Activated naive CD8-positive, alpha-beta T cell treated with anti-CD3 and anti-CD28 coated beads, Interleukin-2, amount 50 U/mL, for 16 hours (primary cell): ENCODE results near the gene MORN2.
A peak's percentile ranks its signal among the peaks of the same experiment; 100 is the strongest.
"Not testable (repeated sequence)": the region's sequence is repeated elsewhere in the genome, so short reads cannot be mapped to it uniquely, and the experiment has no call there.

ENCODE experiments used
- DNase-seq: peaks from one replicate; pipeline ENCODE4 v3.0.0-alpha.2; 2020; ENCODE audit warnings: low read depth, low spot score

MORN2 gene

DNA sequence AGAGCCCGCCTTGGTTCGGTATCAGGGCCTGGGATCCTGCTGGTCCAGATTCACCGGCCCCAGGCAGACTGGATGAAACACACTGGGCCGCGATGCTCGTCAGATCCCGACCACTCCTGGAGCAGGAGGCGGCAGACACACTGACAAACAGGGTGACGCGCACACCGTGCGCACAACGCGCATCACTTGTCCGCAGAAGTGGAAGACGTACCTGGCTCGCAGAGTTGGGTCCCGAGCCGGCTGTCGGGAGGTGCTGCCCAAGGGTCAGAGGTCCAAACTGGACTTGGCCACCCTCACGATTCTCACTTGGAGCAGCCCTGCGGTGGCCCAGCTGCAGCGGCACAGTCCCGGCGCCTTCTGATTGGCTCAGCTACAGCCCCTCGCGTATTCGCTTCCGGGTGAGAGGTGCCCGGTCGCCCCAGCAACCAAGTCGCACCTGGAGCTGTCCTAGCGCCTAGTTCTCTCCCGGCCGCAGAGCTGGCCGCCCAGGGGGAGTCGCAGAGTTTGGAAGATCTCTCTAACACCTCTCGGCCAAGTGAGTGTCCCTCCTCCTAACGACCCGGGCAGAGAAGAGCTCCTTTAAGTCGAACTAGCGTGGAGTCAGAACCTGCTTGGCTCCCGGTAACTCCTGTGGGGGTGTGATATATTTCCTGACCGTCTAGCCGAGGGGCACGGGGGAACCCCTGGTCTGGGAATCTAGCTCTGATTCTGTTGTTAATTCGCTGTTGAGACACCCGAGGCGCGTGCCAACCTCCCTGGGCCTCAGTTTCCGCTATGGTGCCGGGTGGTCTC, at the start of gene MORN2, which contains the start of gene DHX57:
Gene MORN2, plus strand, starts transcription at position 401 of the 792 bp plus-strand sequence.
Gene DHX57, minus strand, starts transcription at position 359 of the 792 bp plus-strand sequence. CDS start 7,529 bp downstream, outside the sequence.
- DNase-seq = peak; percentile 43

GRCh38 chr2:38827539-38828145, 48.1 kb upstream of the MORN2 start:
- not testable (repeated sequence) for DNase-seq

- DNase-seq = no peak
Observed at GRCh38 chr2:38828460-38828859, 47.3 kb upstream of the MORN2 start.

DNA sequence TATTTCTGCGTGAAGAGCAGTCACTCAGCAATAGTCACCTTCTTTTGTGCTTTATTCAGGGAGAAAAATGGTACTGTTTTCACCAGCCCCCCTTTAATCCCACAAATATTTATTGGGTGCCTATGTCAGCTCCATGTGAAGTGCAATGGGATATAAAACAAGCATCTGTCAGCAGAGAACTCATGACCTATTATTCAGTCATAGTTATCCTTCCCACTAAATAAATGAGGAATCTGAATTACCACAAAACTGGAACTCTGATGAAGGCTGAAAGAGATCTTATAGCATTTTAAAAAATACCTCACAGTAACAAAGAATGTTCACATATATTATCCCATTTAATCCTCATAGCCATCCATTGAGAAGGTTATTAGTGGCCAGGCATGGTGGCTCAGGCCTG, 45.8 kb upstream of the MORN2 start:
- no peak for DNase-seq

DNA sequence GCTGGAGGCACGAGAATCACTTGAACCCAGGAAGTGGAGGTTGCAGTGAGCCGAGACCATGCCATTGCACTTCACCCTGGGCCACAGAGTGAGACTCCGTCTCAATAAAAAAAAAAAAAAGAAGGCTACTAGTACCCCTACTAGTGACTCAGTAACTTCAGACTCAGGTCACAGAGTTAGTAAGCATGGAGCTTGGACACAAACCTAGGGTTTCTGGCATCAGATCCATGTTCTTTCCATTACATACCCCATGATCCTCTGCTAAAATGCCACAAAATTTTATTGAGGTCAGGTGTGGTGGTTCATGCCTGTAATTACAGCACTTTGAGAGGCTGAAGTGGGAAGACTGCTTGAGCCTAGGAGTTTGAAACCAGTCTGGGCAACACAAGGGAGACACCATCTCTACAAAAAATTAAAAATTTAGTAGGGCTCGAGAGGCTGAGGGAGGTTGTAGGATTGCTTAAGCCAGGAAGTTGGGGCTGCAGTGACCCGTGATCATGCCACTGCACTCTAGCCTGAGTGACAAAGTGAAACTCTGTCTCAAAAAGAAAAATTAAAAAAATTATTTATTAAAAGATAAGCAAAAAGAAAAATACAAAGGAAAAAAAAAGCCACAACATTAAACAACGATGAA, 45.1 kb upstream of the MORN2 start:
- DNase-seq = no peak

DNA sequence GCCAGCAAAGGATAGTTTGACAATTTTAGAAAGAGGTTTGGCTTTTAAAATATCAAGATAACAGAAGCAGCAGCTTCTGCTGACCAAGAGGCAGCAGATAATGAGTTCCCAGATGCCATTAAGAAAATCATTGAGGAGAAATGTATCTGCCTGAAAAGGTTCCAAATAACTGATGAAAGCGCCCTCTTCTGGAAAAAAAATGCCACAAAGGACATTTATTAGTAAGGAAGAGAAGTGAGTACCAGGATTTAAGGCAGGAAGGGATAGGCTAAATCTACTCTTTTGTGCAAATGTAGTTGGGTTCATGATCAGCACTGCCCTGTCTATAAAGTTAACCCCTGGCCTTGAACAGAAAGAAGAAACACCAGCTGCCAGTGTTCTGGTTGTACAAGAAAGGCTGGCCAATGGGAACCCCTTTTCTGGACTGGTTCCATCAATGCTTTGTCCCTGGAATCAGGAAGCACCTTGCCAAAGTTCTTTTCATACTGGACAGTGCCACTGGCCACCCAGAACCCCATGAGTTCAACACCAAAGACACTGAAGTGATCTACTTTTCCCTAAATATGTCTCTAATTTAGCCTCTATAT, 40.7 kb upstream of the MORN2 start:
- no peak for DNase-seq

GRCh38 chr2:38835990-38836389, 39.8 kb upstream of the MORN2 start:
- DNase-seq = no peak

- DNase-seq = no peak
Observed at GRCh38 chr2:38836791-38837190, 39.0 kb upstream of the MORN2 start.

- DNase-seq = no peak
Observed at GRCh38 chr2:38850045-38850444, 25.7 kb upstream of the MORN2 start.

GRCh38 chr2:38856165-38856564, 19.6 kb upstream of the MORN2 start:
- no peak for DNase-seq

DNA sequence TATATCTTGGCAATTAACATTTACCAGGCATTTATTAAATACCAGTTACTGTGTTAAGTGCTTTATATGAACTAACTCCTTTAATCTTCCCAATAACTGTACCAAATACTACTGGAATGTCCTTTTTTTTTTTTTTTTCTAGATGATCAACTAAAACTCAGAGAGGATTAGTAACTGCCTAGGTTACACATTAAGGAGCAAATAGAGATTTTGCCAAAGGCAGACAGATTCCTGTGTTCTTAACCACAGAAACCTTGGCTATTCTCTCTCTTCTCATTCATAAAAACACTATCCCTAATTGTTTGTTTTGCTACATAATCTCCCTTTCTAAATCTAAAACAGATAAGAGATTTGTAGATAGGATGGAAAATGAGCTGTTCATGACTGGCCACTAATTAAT, 13.3 kb upstream of the MORN2 start:
- DNase-seq = no peak

DNA sequence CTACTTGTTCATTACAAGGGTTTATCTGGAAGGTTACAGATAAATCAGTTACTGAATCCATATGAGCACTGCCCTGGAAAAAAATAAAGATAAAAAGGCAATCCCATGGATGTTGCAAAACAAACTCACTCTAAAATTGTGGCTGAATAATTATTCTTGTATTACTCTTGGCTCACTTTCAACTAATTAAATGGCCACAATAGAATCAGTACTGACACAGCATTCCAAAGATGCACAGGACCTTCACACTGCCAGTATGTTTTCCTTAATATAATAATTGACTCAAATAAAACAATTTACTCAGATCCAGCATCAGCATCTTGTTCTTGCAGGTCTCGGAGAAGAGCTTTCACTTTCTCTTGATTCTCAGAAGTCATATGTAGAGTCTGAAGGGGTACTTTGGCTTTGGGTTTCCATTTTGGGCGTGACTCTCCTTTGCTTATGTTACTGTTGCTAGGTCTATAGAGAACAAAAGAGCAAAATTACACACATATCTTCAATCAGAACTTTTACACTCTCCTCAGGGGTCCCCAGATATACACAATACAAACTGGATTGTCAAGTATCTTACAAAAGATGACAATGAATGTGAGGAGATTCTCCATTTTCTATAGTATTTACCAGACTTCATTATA, 12.6 kb upstream of the MORN2 start:
- no peak for DNase-seq

DNA sequence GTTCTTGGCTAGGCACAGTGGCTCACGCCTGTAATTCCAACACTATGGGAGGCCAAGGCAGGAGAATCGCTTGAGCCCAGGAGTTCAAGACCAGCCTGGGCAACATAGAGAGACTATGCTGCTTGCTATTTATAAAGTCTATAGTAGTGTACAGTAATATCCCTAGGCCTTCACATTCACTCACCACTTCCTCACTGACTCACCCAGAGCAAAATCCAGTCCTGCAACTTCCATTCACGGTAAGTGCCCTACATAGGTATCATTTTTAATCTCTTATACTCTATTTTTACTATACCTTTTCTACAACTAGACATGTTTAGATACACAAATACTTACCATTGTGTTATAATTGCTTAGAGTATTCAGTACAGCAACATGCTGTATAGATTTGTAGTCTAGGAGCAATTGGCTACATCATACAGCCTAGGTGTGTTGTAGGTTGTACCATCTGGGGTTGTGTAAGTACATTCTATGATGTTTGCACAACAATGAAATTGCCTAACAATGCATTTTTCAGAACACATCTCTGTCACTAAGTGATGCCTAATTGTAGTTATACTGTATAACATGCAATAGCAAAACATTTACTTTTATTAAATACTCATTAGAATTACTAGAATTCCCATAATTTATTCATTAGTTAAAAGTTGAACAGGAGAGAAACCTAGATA, 8.9 kb upstream of the MORN2 start:
- no peak for DNase-seq

- no peak for DNase-seq
Observed at GRCh38 chr2:38871432-38871831, 4.3 kb upstream of the MORN2 start.

DNA sequence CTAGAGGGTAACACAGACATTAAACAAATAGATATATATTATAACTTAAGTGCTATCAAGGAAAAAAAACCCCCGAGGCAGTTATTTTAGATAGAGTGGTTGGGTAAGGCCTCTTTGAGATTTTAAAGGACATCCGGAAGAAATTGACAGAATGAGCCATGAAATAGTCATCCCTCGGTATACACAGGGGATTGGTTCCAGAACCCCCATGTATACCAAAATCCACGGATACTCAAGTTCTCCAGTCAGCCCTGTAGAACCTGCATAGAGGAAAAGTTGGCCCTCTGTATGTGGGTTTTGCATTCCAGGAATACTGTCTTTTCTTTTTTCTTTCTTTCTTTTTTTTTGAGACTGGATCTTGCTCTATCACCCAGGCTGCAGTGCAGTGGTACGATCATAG, 2.0 kb upstream of the MORN2 start:
- DNase-seq = no peak

GRCh38 chr2:38875227-38875575, 575 bp upstream of the MORN2 start:
- DNase-seq = no peak

DNA sequence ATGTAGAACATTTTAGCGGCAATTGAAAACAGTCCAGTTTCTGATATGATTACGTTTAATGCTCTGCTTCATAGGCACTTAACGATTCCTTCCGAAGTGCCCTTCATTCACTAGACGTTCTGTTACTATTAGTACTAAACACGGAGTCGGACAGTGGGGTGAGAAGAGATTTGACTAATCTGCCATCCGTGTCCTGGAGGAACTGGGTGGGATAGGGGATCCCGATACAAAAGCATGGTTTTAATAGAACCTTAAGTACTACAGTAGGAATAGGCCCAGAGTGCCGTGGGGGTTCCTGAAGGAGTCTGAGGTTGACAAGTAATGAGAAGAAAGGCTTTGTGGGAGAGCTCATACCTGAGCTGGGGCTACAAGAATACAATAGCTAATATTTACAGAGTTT, 631 bp downstream of the MORN2 start:
- no peak for DNase-seq

GRCh38 chr2:38886063-38886462, 10.3 kb downstream of the MORN2 start:
- no peak for DNase-seq

DNA sequence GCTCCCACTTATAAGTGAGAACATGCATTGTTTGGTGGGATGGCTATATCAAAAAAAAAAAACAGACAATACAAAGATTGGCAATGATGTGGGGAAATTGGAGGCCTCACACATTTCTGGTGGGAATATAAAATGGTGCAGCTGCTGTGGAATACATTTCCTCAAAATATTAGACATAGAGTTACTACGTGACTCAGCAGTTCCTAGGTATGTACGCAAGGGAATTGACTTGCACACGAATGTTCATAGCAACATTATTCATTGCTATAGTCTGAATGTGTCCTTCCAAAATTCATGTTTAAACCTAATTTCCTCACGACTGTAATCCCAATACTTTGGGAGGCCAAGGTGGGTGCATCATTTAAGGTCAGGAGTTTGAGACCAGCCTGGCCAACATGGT, 11.6 kb downstream of the MORN2 start:
- DNase-seq = no peak

GRCh38 chr2:38887902-38888554, 12.3 kb downstream of the MORN2 start:
- no peak for DNase-seq

DNA sequence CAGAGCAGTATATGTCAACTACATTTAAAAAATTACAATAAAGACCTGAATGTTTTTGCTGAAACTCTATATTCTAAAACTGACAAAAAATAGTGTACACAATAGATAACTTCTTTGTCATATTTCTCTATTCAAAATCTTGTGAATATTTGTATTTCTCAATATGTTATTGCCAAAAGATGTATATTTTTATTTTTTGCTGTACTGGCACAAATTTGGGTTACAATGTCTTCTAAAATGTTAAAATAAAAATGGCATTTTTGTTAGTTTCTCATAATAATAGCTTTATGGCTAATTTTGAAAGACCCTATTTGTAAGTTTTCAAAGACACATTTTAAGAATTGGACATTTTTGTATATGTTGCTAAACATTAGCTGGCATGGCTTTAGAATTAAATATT, 13.3 kb downstream of the MORN2 start:
- no peak for DNase-seq
